Stimulated activated naive B cell treated with anti-CD40 and anti-IgM and Interleukin-4, amounts not matched to agents 10 μg/mL and 1 μg/mL and 100 μg/mL, for 72 hours (primary cell): Measurements from ENCODE around the gene DUOX2.
"Not testable (repeated sequence)": the region's sequence is repeated elsewhere in the genome, so short reads cannot be mapped to it uniquely, and the experiment has no call there.

Experiments
- ATAC-seq, 2 donors: fragments of 150-1000 bp; cut with Tn5 transposase; replicated peaks; 2 replicates each; pipeline ENCODE4 v1.10.0; 2021; ENCODE audit warnings: moderate library complexity in 1 of 2
- DNase-seq: peaks from one replicate; pipeline ENCODE4 v3.0.0; 2021
- H3K27ac Mint-ChIP-seq: one replicate; pipeline ENCODE4 v1.8.0; 2022; ENCODE audit warnings: mild to moderate bottlenecking, mixed read lengths
- H3K27me3 Mint-ChIP-seq, 2 donors: one replicate each; pipeline ENCODE4 v1.8.0; 2022; ENCODE audit warnings: mixed read lengths in 2 of 2
- H3K36me3 Mint-ChIP-seq, 2 donors: one replicate each; pipeline ENCODE4 v1.8.0; 2022; ENCODE audit warnings: mixed read lengths in 2 of 2, mild to moderate bottlenecking in 1 of 2
- H3K4me1 Mint-ChIP-seq, 2 donors: one replicate each; pipeline ENCODE4 v1.8.0; 2022; ENCODE audit warnings: mixed read lengths in 2 of 2, mild to moderate bottlenecking in 1 of 2
- H3K4me3 Mint-ChIP-seq, 2 donors: one replicate each; pipeline ENCODE4 v1.8.0; 2022; ENCODE audit warnings: mild to moderate bottlenecking in 2 of 2, mixed read lengths in 2 of 2, moderate library complexity in 1 of 2
- H3K9me3 Mint-ChIP-seq, 2 donors: one replicate each; pipeline ENCODE4 v1.8.0; 2022; ENCODE audit warnings: mixed read lengths in 2 of 2, mild to moderate bottlenecking in 1 of 2

The DUOX2 gene

GRCh38 chr15:45107941-45108630 is 5.9 kb downstream of the DUOX2 start:
- Mint-ChIP-seq H3K9me3 (no peaks in the 10 kb centered on the region), H3K27ac (no peak overlapping the region), H3K4me3 (no peak overlapping the region), H3K27me3 (peaks cover 50 to 79% of the 10 kb centered on the region in 2 donors), H3K4me1 (peaks cover 12 to 20% of the 10 kb centered on the region in 2 donors), H3K36me3 (no peaks in the 10 kb centered on the region)
- DNase-seq (no peak), ATAC-seq (no peak)

- Mint-ChIP-seq H3K27ac (no peak overlapping the region), H3K9me3 (no peaks in the 10 kb centered on the region), H3K36me3 (no peaks in the 10 kb centered on the region), H3K27me3 (peaks cover 36 to 75% of the 10 kb centered on the region in 2 donors), H3K4me3 (no peak overlapping the region), H3K4me1 (peaks cover 2 to 6% of the 10 kb centered on the region in 2 donors)
- ATAC-seq (no peak), DNase-seq (no peak)
Measured at GRCh38 chr15:45106002-45106790, 7.8 kb downstream of the DUOX2 start.

- peaks cover 35 to 74% of the 10 kb centered on the region in 2 donors for H3K27me3 Mint-ChIP-seq
- H3K4me3 Mint-ChIP-seq, result no peak overlapping the region
- H3K9me3 Mint-ChIP-seq, result no peaks in the 10 kb centered on the region
- no peaks in the 10 kb centered on the region for H3K36me3 Mint-ChIP-seq
- H3K27ac Mint-ChIP-seq, result no peak overlapping the region
- DNase-seq (no peak), ATAC-seq (no peak)
- peaks cover 1 to 4% of the 10 kb centered on the region in 2 donors for H3K4me1 Mint-ChIP-seq
Measured at GRCh38 chr15:45105586-45105985, 8.4 kb downstream of the DUOX2 start.

- H3K4me3 Mint-ChIP-seq, H3K27ac Mint-ChIP-seq, DNase-seq, H3K36me3 Mint-ChIP-seq, ATAC-seq, H3K4me1 Mint-ChIP-seq, H3K9me3 Mint-ChIP-seq: not testable (repeated sequence)
- H3K27me3 Mint-ChIP-seq, result peaks cover 29 to 74% of the 10 kb centered on the region in 2 donors
Measured at GRCh38 chr15:45104170-45104569, 9.8 kb downstream of the DUOX2 start.

- Mint-ChIP-seq H3K4me1 (no peaks in the 10 kb centered on the region), H3K27ac (no peak overlapping the region), H3K4me3 (no peak overlapping the region), H3K27me3 (peaks cover 27 to 61% of the 10 kb centered on the region in 2 donors), H3K9me3 (no peaks in the 10 kb centered on the region), H3K36me3 (no peaks in the 10 kb centered on the region)
- DNase-seq (no peak), ATAC-seq (no peak)
Measured at GRCh38 chr15:45102226-45102625, 11.7 kb downstream of the DUOX2 start.

GRCh38 chr15:45101749-45102148 is 12.2 kb downstream of the DUOX2 start:
- no peaks in the 10 kb centered on the region for H3K9me3 Mint-ChIP-seq
- peaks cover 24 to 58% of the 10 kb centered on the region in 2 donors for H3K27me3 Mint-ChIP-seq
- no peak overlapping the region for H3K4me3 Mint-ChIP-seq
- no peaks in the 10 kb centered on the region for H3K36me3 Mint-ChIP-seq
- H3K27ac Mint-ChIP-seq, result no peak overlapping the region
- H3K4me1 Mint-ChIP-seq, result no peaks in the 10 kb centered on the region
- DNase-seq, result no peak
- ATAC-seq, result no peak

- DNase-seq (no peak), ATAC-seq (no peak)
- H3K36me3 Mint-ChIP-seq, result no peaks in the 10 kb centered on the region
- H3K27ac Mint-ChIP-seq, result no peak overlapping the region
- H3K4me1 Mint-ChIP-seq, result no peaks in the 10 kb centered on the region
- no peak overlapping the region for H3K4me3 Mint-ChIP-seq
- peaks cover 18 to 51% of the 10 kb centered on the region in 2 donors for H3K27me3 Mint-ChIP-seq
- H3K9me3 Mint-ChIP-seq, result no peaks in the 10 kb centered on the region
Measured at GRCh38 chr15:45100884-45101625, 12.9 kb downstream of the DUOX2 start.

GRCh38 chr15:45099549-45100165 is 14.3 kb downstream of the DUOX2 start:
- no peaks in the 10 kb centered on the region for H3K4me1 Mint-ChIP-seq
- no peaks in the 10 kb centered on the region for H3K36me3 Mint-ChIP-seq
- no peak for DNase-seq
- no peak overlapping the region for H3K4me3 Mint-ChIP-seq
- no peak overlapping the region for H3K27ac Mint-ChIP-seq
- H3K9me3 Mint-ChIP-seq, result no peaks in the 10 kb centered on the region
- H3K27me3 Mint-ChIP-seq, result peaks cover 13 to 41% of the 10 kb centered on the region in 2 donors
- ATAC-seq, result no peak

- H3K9me3 Mint-ChIP-seq, result peaks cover 0 to 3% of the 10 kb centered on the region in 2 donors
- no peaks in the 10 kb centered on the region for H3K36me3 Mint-ChIP-seq
- H3K4me1 Mint-ChIP-seq, result no peaks in the 10 kb centered on the region
- no peak overlapping the region for H3K4me3 Mint-ChIP-seq
- DNase-seq (no peak), ATAC-seq (no peak)
- no peak overlapping the region for H3K27ac Mint-ChIP-seq
- peaks cover 8 to 37% of the 10 kb centered on the region in 2 donors for H3K27me3 Mint-ChIP-seq
Measured at GRCh38 chr15:45097466-45097865, 16.5 kb downstream of the DUOX2 start.

GRCh38 chr15:45095661-45096060 is 18.3 kb downstream of the DUOX2 start:
- Mint-ChIP-seq H3K27me3 (peaks cover 20 to 41% of the 10 kb centered on the region in 2 donors), H3K4me3 (no peak overlapping the region), H3K27ac (no peak overlapping the region), H3K9me3 (peaks cover 0 to 3% of the 10 kb centered on the region in 2 donors), H3K36me3 (no peaks in the 10 kb centered on the region), H3K4me1 (peaks cover 0 to 3% of the 10 kb centered on the region in 2 donors)
- ATAC-seq (no peak), DNase-seq (no peak)

GRCh38 chr15:45094358-45094730 is 19.6 kb downstream of the DUOX2 start:
- Mint-ChIP-seq H3K27me3 (peaks cover 21 to 28% of the 10 kb centered on the region in 2 donors), H3K36me3 (no peaks in the 10 kb centered on the region), H3K9me3 (peaks cover 0 to 3% of the 10 kb centered on the region in 2 donors), H3K4me1 (peaks cover 0 to 3% of the 10 kb centered on the region in 2 donors), H3K4me3 (no peak overlapping the region), H3K27ac (no peak overlapping the region)
- ATAC-seq (no peak), DNase-seq (no peak)

- Mint-ChIP-seq H3K4me3 (no peak overlapping the region), H3K36me3 (no peaks in the 10 kb centered on the region), H3K27ac (no peak overlapping the region), H3K4me1 (peaks cover 0 to 3% of the 10 kb centered on the region in 2 donors), H3K27me3 (peaks cover 19 to 29% of the 10 kb centered on the region in 2 donors), H3K9me3 (peaks cover 0 to 3% of the 10 kb centered on the region in 2 donors)
- no peak for ATAC-seq
- no peak for DNase-seq
Measured at GRCh38 chr15:45093622-45094357, 20.2 kb downstream of the DUOX2 start.

- ATAC-seq (no peak), DNase-seq (no peak)
- Mint-ChIP-seq H3K27ac (no peak overlapping the region), H3K36me3 (no peaks in the 10 kb centered on the region), H3K9me3 (peaks cover 0 to 3% of the 10 kb centered on the region in 2 donors), H3K4me1 (peaks cover 0 to 3% of the 10 kb centered on the region in 2 donors), H3K27me3 (peaks cover 19 to 31% of the 10 kb centered on the region in 2 donors), H3K4me3 (no peak overlapping the region)
Measured at GRCh38 chr15:45093013-45093412, 21.0 kb downstream of the DUOX2 start.
